Pulmonary artery endothelial cell (primary cell): ENCODE measurements around the gene SMAP1. TPM values are rescaled to one million over a fixed set of nuclear protein-coding genes. Genes with fewer than 3 reads are reported as not detected.

Source experiments
- DNase-seq: peaks from one replicate; pipeline ENCODE4 v3.0.0-alpha.2; 2011; ENCODE audit warnings: low read depth, low spot score
- total RNA-seq: library from RNA; depleted of rRNA; stranded (reverse); fragments of >200 nt; gene quantifications from 2 replicates; pipeline ENCODE4 v1.2.3, GENCODE V29; 2014

Gene SMAP1
- total RNA-seq, 1 donor from 2014 or later, result 21.7 TPM

DNA sequence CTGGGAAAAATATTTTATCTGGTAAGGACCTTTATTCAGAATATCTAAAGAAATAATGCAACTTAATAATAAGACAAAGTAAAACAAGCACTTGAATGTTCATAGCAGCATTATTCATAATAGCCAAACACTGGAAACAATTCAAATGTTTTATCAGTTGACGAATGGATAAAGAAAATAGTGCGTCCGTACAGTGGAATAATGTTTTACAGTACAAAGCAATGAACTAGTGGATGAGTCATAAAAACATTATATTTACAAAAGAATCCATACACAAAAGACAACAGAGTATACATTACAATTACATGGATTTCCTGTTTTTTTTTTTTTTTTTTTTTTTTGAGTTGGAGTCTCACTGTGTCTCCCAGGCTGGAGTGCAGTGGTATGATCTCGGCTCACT is 12.7 kb downstream of the SMAP1 start:
- DNase-seq, result no peak

DNA sequence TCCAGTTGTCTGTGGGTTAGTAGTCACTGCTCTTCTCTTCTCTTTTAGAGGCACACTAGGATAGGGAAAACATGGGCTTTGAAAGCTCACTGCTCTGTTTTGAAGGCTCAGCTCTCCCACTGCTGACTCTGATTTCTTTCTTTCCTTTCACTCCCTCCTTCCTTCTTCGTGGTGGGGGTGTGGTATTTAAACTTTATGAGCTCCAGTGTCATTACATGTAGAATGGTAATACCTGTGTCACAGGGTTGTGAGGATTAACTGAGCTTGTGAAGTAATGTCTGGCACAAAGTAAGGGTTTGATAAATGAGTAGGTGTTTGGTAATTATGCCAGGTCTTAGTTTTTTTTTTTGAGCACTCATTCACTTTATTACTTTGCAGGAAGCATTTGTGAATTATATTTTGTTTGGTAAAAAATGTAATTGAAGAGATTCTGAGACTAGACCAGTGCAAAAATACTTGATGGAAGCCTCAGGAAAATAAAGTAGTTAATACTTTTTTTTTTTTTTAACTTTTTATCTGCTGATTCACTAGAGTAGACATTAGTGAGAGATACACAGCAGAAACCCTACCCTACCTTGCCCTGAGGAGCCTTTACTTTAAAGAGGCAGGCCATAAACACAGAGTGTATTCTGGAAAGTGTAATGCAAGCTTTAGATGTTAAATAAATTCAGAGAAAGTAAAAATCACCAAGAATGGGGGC is 17.3 kb downstream of the SMAP1 start:
- no peak for DNase-seq

DNA sequence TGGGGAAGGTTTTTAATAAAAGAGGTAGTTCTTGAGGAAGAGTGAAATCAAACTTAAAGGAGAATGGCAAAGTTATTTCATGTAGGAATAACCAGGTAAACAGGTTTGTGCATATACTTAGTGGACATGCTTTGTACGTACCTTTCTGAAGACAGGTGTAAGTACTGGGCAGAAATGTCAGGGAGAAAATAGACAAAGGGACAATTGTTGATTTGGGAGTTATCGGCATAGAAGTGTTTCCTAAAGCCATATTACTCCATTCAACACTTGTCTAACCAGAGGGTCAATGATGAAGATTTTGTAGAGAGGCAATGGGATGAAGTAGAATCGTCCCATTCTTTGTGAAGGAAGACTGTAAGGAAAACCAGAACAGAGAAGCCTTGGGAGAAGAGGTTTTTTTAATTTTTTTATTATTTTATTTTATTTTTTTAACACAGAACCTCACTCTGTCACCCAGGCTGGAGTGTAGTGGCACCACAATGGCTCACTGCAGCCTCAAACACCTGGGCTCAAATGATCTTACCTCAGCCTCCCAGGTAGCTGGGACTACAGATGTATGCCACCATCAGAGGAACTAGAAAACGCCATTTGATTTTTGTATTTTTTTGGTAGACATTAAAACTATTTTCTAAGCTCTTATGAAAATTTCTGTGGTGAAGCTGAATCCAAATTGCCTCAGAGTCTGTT is 18.0 kb downstream of the SMAP1 start:
- no peak for DNase-seq

DNA sequence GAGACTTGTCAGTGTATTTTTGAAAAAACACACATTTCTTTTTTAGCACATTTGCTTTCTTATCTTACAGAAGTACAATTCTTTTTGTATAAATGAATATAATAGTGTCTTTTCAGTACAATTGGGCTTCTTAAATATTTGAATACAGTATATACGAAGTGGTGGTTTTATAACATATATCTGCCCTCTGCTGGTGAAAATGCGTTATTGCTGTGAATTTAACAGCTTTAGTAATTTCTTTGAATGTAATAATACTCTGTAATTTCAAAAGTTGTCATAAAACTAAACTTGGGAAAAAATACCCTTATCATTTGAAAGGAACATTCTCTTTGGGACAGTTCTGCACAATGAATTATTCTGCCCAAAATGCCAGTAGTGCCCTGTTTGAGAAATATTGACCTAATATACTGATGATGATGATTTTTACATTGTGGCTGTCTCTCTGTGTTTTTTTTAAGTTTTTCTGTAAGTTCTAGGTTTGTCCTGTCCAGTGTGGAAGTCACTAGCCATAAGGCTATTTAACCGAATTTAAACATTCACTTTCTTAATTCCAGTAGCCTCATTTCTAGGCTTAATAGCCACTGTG is 19.0 kb downstream of the SMAP1 start:
- no peak for DNase-seq

DNA sequence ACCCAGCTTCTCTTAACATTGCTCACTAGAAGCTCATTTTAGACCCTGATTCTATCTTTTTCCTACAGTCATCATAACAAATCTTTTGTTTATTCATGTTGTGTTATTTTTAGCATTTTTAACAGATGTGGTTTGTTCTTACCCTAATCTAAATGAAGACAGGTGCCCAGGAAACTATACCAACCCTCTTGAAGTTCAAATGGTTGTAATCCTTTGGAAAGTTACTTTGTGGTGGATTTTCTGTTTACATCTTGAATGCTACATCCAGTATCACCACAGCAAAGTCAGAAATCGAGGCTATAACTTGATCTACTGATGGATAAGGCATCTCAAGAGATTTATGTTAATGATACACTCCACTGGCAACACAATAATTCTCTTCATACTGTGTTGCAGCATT is 26.2 kb downstream of the SMAP1 start:
- no peak for DNase-seq

DNA sequence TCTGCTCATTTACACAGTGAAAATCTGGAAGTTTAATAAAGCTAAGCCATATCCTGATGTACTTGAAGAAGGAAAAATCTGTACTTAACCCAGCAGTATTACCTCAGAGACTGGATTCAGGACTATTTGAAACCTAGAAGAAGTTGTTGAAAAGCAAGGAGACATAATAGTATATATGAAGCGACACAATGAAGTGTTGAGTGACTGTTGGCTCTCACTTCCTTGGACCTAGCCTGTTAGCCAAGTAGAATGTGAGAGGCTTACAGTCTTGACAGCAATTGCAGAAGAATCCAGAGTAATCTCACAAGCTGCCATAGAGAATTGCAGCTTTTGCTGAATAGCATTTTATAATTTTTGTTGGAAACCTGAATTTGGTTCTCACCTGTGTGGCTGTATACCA is 26.7 kb downstream of the SMAP1 start:
- no peak for DNase-seq

DNA sequence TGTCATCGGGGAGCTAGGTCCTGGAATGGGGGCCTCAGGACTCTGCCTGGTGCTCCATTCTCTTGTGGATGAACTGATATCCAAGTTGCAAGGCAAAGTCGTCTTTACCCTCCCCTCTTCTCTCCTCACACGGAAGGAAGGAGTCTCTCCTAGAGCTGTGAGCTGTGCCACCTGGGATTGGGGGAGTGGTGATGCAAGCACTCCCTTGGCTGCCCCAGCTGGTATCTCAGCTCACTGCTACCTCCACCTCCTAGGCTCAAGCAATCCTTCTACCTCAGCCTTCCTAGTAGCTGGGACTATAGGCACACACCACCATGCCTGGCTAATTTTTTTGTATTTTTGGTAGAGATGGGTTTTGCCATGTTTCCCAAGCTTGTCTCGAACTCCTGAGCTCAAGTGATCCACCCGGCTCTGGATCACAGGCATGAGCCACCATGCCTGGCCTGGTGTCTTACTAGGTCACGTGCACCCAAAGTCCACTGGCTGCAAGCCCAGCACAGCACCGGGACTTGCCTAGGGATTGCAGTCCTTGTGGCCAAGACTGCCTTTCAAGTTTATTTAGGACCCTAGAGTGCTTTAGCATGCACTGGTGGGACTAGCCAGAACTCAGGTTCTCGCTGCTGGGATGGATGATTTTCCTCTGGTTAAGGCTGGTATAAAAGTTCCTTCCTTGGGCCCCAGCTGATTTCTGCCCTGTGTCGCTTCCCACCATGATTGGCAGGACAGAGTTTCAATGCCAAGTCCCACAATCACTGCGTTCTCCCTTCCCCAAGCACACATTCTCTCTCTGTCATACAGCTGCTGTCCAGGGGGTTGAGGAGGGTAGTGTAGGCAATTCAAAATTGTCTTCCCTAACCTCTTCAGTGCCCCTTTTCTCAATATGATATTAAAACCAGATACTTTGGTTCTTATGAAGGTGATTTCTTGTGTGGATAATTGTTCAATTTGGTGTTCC is 33.5 kb downstream of the SMAP1 start:
- DNase-seq, result no peak

DNA sequence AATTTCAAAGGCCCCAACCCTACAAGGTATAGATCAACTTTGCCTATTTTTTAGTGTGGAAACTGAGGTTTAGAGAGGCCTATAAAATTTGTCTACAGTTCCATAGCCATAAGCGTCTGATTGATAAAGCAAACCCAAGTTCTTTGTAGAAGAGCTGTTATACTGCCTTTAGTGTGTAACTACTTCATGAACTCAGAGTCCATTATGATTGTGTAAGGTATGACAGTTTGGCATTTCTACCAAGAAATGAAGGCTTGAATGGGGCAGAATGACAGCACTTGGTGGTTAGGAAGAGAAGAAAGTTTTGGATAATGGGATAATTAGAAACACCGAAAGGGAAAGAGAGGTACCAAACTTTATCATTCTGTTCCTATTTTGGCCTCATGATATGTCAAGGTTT is 38.1 kb downstream of the SMAP1 start:
- DNase-seq, result no peak

DNA sequence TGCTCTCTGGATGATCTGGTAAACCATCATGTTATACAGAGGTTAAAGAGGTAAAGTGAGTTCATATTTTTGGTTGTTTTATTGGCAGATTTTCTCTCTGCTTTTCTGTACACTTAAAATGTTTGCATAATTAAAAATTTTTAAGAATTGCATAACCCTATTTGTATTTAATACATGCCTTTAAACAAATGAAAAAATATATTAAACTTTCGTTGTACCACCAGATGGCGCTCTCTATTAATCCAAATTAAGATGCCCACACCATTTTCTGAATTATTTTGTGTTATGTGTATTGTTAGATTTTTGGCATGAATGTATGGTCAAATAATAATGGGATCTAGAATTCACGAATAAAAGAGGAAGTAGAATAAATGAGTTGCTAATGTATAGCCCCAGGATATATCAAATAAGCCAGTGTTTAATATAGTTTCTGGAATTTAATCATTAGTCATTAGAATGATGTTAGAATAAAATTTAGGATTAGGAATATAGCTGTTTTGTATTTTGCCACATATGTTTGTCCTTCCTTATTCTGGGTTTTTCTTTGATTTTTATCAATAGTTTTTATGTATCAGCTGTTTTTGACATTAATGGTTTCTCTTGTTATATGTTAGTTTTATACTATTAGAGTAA is 38.9 kb downstream of the SMAP1 start:
- DNase-seq, result no peak

DNA sequence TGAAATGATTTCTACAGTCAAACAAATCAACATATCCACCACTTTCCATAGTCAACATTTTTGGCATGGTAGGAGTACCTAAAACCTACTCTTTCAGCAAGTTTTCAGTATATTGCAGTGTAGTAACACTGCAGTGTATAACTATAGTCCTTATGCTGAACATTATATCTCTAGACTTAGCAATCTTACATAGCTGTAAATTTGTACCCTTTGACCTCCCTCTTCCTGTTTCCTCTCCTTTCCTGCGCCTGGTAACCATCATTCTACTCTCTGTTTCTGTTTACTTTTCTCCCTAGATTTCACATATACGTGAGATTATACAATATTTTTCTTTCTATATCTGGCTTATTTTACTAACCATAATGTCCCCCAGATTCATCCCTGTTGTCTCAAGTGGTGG is 40.2 kb downstream of the SMAP1 start:
- no peak for DNase-seq

DNA sequence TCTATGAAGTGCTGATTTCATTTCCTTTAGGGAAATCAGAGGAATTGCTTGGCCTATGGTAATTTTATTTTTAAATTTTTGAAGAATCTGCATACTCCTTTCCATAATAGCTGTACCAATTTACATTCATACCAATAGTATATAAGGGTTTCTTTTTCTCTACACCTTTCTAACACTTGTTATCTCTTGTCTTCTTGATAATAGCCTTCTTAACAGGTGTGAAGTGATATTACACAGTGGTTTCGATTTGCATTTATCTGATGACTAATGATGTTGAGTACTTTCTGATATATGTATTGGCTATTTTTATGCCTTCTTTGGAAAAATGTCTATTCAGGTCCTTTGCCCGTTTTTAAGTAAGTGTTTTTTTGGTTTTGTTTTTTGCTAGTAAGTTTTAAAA is 40.8 kb downstream of the SMAP1 start:
- no peak for DNase-seq

DNA sequence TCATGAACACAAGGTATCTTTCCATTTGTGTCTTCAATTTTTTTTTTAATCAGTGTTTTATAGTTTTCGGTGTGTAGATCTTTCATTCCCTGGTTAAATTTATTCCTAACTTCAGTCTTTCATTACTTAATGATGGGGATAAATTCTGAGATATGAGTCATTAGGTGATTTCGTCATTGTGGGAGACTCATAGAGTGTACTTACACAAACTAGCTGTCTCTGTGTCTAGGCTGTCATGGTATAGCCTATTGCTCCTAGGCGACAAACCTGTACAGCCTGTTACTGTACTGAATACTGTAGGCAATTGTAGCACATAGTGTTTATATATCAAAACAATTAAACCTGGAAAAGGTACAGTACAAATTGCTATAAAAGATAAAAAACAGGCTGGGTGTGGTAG is 42.1 kb downstream of the SMAP1 start:
- no peak for DNase-seq

DNA sequence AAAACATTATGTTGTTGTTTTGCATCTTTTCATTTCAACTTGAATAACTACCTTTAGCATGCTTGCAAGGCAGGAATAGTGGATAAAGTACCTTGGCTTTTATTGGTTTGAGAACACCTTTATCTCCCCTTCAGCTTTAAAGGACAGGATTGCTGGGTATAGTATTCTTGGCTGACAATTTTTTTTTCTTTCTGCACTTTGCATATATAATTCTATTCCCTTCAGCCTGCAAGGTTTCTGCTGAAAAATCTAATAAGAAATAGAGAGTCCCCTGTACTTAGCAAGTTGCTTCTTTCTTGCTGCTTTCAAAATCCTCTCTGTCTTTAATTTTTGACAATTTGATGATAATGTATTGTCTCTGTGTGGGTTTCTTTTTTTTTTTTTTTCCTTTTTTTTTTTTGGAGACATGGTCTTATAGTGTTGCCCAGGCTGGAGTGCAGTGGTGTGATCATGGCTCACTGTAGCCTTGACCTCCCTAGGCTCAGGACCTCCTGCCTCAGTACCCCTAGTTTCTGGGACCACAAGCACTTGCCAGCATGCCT is 47.1 kb downstream of the SMAP1 start:
- DNase-seq, result no peak

DNA sequence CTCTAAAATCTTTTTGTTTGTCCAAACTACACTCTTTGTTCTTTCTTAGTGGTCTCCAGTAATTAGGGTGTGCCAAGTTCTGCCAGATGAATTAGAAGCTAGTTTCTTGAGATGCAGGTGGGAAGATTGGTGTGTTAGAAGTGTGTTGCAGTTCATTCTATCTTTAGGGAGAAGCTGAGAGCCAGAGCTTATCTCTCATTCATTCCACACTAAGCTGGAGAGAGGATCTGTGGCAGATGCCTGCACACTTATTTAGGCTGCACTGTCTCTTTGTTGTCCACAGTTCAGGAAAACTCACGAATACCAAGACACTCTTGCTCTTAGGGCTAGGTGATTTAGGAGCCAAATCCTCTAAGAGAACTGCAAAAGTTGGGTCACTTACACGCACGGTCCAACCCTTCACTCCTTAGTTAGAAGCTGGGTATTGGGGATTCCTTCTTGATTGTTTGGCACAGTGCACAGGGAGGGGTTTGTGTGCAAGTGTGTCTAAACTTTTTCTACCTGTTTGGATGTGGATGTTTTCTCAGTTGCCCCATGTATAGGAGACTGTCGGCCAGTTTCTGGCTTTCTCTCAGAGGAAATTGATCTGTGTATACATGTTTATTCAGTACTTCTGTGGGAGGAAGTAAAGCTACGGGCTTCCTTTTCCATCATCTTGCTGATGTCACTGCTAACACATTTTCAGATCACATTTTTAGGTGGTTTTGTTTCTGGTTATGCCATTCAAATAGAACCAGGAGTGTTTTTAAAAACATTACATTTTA is 49.5 kb downstream of the SMAP1 start:
- no peak for DNase-seq

DNA sequence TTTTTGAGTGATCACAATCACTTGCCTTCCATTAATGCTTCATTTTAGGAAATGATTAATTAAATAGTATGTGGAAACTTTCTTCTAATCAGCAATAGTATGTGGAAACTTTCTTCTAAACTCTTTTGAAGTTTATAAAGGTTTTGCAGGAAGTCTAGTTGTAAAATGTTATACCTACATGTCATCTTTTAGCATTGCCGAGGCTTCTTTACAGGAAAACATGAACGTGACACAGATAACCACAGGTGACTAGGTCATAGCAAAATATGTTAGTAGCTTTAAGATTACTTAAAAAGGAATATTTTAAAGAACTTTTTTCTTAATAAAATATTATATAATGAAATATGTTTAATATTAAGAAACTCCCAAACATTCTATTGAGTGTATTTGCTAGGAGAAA is 56.8 kb downstream of the SMAP1 start:
- DNase-seq, result no peak

DNA sequence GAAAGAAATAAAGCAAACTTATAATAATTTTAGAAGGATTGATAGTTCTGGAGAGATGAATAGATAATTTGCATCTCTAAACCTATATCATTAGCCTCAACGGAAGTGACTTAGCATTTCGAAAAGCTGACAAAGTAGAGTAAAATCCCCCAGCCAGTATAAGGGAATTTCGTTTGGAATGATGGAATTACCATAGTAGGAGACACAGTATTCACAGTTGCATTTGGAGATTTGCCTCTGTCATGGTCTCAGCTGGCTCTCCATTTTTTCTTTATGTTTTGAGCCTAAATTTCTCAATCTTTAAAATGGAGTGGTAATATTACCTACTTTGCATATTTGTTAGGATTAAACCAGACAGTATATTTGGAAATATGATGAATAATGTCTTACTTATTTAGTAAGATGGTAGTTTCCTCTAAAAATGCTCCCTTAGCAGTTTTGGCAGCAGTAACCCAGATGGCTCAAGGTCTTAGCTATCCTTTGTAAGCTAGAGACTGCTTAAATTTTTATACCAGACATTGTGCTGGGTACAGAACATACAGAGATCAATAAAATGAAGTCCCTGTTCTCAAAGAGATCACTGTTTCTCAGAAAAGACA is 58.2 kb downstream of the SMAP1 start:
- DNase-seq, result no peak

DNA sequence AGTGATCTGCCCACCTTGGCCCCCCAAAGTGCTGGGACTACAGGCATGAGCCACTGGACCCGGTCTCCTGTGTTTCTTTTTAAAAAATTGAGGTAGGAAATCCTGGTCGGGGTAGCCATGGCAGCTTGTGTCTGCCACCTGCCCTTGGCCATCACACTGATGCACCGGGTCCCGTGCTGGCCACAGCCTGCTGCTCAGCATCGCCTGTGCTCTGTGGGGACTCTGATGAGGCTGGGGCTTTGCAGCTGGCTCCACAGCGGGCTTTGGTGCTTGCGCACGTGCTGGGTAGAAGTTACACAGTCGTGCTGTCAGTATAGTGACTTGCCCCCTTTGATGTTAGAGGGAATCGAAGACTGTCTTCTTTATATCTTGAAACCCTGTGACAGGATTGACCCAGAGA is 66.7 kb downstream of the SMAP1 start:
- DNase-seq, result no peak

DNA sequence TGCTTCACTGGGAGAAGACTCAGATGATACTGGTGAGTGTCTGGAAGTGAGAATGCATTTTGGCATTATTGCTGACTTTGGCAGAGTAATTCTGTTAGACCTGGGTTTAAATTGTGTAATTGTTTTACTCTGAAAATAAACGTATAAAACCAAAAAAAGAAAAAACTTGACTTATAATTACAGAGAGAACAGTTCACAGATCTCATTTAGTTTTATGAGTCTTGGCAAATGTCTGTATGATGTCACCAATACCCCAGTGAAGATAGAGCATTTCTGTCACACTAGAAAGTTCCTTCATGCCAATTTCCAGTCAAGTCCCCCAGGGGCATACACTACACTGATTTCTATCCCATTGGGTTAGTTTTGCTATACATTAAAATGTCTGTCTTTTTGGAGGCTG is 67.3 kb downstream of the SMAP1 start:
- no peak for DNase-seq

DNA sequence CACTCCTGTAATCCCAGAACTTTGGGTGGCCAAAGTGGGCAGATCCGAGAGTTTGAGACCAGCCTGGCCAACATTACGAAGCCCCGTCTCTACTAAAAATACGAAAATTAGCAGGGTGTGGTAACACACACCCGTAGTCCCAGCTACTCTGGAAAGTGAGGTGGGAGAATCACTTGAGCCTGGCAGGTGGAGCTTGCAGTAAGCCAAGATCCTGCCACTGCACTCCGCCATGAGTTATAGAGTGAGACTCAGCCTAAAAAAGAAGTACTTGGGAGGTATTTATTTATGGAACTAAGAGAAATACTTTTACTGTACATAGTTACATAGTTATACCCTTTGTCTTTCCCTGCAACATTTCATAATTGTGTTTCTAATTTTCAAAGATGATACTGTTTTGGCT is 67.8 kb downstream of the SMAP1 start:
- no peak for DNase-seq

DNA sequence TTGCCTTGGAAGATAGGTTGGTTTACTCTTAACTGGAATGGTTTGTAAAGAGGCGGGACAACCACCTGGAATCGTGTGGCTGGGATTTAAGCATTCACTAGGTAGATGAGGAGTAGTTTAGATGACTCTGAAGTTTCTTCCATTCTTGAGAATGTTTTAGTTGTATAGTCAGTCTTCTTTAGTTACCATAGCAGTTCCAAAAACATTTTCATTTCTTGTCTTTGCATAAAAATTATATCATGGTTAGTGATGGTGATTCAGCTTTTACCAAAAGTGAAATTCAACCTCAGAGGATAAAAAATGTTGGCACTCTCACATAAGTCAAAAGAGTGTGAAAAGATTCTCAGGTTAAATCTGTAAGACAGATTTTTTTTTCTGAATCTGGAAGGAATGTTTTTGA is 70.3 kb downstream of the SMAP1 start:
- no peak for DNase-seq
